NCI-H460 (cell line): ENCODE measurements around the gene COG2. TPM values are rescaled to one million over a fixed set of nuclear protein-coding genes. Genes with fewer than 3 reads are reported as not detected.
"Not testable (repeated sequence)": the region's sequence is repeated elsewhere in the genome, so short reads cannot be mapped to it uniquely, and the experiment has no call there.

ENCODE experiments used
- DNase-seq: peaks from one replicate; pipeline ENCODE4 v3.0.0-alpha.2; 2016; ENCODE audit warnings: low read depth; ENCODE audit errors: extremely low read depth
- total RNA-seq: library from RNA; depleted of rRNA; stranded (reverse); fragments of >200 nt; shearing (Covaris generic); gene quantifications from 2 replicates; pipeline ENCODE4 v1.2.3, GENCODE V29; 2014

The COG2 gene
- total RNA-seq, 1 experiment from 2014 or later, result 52.6 TPM

- DNase-seq, result no peak
Observed at GRCh38 chr1:230624097-230624713, 18.1 kb upstream of the COG2 start.

DNA sequence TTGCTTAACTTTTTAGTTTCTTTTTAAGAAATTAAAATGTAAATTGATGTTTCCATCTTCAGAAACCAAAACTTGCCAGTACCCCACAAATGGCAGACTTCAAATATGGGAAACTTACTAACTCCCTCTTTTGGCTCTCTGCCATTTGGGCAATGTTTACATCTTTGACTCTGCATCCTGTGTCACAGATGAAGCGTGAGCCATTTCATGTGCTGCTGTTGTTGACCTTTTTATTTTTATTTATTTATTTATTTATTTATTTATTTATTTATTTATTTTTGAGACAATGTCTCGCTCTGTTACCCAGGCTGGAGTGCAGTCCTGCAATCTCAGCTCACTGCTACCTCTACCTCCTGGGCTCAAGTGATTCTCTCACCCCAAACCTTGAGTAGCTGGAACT, 16.0 kb upstream of the COG2 start:
- DNase-seq, result no peak

DNA sequence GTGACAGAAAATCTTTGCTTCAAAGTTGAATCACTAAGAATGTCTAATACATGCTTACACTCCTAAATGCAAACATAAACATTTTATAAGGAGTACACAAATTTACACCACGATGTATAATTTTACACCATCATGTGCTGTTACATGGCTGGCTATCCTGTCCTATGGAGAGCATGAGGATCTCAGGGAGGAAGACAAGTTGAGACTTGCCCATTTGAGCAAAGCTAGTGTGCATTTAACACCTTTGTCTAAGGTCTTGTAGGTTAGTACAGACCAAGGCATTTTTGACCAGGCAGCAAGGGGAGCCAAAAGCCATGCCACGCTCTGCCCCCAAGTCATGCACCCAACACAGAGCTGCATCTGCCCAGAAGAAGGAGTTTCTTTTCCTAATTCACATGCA, 14.5 kb upstream of the COG2 start:
- no peak for DNase-seq

GRCh38 chr1:230629511-230629910, 12.8 kb upstream of the COG2 start:
- DNase-seq, result no peak

DNA sequence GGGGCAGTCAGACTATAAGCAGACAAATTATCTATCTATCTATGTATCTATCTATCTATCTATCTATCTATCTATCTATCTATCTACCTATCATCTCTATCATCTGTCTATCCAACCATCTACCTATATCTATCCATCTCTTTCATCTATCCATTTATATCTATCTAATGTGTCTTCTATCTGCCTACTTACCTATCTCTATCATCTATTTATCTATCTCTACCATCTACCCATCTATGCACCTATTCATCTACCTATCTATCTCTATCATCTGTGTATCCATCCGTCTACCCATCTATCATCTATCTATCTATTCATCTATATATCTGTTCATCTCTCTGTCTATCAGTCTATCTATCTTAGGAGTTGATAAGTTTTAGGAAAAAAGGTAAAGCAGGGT, 10.8 kb upstream of the COG2 start:
- no peak for DNase-seq

DNA sequence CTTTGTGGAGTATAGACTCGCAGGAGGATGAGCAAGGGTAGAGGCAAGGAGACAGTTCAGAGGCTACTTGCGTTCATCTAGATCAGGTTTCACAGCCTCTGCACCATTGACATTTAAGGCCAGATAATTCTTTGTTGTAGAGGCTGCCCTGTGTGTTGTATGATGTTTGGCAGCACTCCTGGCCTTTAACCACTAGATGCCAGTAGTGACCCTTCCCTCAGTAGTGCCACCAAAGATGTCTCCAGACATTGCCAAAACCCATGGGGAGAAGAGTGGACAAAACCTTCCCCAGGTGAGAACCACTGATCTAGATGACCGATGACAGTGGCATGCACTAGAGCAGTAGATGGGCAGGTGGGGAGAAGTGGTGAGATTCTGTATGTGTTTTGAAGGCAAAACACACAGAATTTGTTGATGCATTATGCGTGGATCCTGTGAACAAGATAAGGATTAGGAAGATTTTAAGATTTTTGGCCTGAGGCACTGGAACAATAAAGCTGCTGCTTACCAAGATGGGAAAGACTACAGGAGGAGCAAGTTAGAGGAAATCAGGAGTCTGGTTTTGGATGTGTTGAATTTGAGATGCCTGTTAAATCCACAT, 9.9 kb upstream of the COG2 start:
- peak; percentile 67 for DNase-seq

- DNase-seq, result no peak
Observed at GRCh38 chr1:230633469-230633868, 8.8 kb upstream of the COG2 start.

- no peak for DNase-seq
Observed at GRCh38 chr1:230634384-230634783, 7.9 kb upstream of the COG2 start.

DNA sequence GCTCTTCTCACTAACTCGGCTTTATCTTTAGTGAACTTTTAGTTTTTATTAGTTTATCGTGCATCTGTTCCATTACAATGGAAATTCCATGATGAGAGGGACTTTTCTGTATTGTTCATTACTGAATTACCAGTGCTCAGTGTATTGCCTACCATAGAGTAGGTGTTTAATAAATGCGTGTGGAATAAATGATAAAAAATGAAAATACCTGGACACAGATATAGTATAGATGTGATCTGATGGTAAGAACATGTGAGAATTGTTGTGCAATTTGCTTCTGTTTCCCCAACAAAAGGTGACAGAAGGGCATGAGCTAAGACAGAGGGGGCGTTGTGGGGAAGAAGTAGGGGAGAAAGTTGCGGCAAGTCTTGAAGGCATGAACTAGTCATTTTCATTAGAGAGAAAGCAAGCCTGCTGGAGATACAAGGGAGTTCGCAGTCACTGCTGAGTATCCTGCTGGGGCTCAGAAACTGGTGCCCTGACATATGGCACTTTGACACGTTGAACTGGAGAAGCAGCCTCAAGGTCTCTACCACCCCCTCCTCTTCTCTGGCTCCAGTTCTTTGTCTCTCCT, 5.6 kb upstream of the COG2 start:
- DNase-seq, result no peak

GRCh38 chr1:230639714-230640209, 2.5 kb upstream of the COG2 start:
- no peak for DNase-seq

DNA sequence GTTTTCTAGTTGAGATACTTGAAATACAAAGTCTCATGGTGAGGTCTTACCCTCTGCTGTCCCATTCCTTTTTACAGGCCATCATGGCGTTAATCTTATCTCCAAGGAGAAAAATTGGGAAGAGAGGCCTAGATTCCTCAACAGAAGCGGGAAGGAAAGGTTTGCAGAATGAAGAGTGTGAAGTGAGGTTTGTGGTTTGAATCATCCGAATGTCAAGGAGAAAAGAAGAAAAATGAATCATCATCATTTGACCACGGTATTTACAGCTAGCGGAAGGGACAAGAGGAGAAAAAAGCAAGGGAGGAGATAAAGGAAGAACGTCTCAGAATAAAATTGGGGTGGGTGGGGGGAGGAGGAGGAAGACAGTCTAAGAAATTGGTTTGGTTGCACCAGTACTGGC, 935 bp upstream of the COG2 start:
- DNase-seq, result no peak

- DNase-seq, result no peak
Observed at GRCh38 chr1:230641900-230642262, 400 bp upstream of the COG2 start.

- DNase-seq, result no peak
Observed at GRCh38 chr1:230643908-230644307, 1.6 kb downstream of the COG2 start.

DNA sequence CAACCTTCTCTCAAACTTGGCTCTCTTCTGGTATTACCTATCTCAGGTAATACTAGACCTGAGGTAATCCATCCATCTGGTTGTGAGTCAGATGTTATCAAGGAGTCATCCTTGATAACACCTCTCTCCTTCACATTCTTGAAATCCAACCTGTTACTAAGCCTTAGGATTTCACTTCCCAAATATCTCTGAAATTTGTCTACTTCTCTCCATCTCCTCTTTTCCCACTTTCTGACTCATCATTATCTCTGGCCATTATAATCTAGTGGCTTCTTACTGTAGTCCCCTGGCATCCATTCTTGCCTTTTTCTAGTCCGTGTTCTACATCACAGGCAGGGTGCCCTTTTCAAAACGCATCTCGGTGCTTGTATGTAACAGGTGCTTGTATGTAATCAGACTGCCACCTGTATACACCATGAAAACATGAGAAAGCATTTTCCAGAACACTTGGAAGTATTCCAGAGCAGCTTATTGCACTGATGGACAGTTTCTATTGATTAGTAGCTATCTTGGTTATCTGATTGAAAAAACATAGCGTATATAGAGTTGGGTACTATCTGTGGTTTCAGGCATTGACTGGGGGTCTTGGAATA, 4.5 kb downstream of the COG2 start:
- no peak for DNase-seq

GRCh38 chr1:230647321-230647720, 5.0 kb downstream of the COG2 start:
- no peak for DNase-seq

GRCh38 chr1:230648114-230648513, 5.8 kb downstream of the COG2 start:
- no peak for DNase-seq

DNA sequence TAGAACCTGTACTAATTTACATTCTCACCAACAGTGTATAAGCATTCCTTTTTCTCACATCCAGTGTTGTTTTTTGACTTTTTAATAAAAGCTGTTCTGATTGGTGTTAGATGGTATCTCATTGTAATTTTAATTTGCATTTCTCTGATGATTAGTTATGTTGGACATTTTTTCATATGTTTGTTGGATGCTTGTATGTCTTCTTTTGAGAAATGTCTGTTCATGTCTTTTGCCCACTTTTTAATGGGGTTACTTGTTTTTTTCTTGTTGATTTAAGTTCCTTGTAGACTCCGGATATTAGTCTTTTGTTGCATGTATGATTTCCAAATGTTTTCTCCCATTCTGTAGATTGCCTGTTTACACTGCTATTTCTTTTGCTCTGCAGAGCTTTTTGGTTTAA, 8.0 kb downstream of the COG2 start:
- no peak for DNase-seq

- no peak for DNase-seq
Observed at GRCh38 chr1:230651235-230651634, 9.0 kb downstream of the COG2 start.

GRCh38 chr1:230656719-230657118, 14.4 kb downstream of the COG2 start:
- DNase-seq, result not testable (repeated sequence)

DNA sequence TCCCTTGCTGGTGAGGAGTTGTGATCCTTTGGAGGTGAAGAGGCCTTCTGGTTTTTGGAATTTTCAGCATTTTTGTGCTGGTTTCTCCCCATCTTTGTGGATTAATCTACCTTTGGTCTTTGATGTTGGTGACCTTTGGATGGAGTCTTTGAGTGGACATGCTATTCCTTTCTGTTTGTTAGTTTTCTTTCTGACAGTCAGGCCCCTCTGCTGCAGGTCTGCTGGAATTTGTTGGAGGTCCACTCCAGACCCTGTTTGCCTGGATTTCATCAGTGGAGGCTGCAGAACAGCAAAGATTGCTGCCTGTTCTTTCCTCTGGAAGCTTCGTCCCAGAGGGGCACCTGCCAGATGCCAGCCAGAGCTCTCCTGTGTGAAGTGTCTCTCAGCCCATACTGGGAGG, 15.8 kb downstream of the COG2 start:
- DNase-seq, result not testable (repeated sequence)

GRCh38 chr1:230658691-230659090, 16.4 kb downstream of the COG2 start:
- no peak for DNase-seq

DNA sequence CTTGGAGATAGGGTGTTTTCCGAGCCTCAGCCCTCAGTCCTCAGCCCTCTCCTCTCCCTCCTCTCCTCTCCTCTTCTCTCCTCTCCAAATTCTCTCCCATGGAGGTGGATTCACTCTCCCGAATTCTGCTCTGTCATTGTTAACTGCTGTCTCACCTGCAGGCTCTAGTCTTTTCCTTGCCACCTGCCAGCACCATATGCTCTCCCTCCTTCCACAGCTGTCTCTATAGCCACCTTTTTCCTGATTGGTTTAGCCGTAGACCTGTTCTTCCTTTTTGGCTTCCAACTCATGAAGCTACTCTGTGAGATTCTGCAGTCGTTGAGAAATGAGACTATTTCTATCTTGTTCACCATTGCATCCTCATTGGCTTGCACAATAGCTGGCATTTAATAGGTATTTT, 19.7 kb downstream of the COG2 start:
- no peak for DNase-seq
